ENCODE data around the gene ANKS1A.
A peak's percentile ranks its signal among the peaks of the same experiment; 100 is the strongest.

Gene ANKS1A

GRCh38 chr6:35047265-35048011, 158.4 kb downstream of the ANKS1A start:
- no peak for DNase-seq (ENCODE audit: low read depth, low spot score)
- peak overlapping the region; percentile 10 for H3K27ac ChIP-seq

DNA sequence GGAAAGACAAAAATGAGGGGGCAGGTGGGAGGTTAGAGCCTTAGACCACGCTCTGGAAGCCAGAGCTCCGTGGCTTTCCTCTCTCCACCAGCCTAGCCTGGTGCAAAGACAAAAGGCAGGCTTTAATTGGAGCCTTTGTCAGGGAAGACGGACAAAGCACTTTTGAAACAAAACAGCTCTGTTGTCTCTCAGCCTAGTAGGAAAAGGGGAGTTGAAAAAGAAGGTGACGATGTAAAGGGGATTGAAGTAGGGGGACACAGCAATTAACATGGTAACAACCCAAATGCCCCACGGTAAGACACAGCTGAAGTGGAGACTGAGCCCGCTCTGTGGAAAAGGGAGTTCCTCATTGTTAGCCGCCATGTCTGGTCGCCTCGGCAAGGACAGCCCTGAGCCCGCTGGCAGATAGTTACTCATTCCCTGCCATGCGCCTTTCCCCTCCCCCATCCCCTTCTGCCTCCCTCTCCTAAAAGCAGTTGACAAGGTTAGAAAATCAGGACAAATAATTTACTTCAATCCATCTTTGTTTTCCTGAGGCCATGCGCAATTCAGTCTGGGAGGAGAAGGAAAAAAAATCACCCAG, 159.1 kb downstream of the ANKS1A start:
- no peak for DNase-seq (ENCODE audit: low read depth, low spot score)
- H3K27ac ChIP-seq = no peak overlapping the region

GRCh38 chr6:35048631-35049083, 159.6 kb downstream of the ANKS1A start:
- no peak overlapping the region for H3K27ac ChIP-seq
- DNase-seq (ENCODE audit: low read depth, low spot score) = no peak

GRCh38 chr6:35049156-35049735, 160.2 kb downstream of the ANKS1A start:
- DNase-seq (ENCODE audit: low read depth, low spot score) = no peak
- no peak overlapping the region for H3K27ac ChIP-seq

GRCh38 chr6:35049900-35050756, 161.1 kb downstream of the ANKS1A start:
- DNase-seq (ENCODE audit: low read depth, low spot score) = no peak
- H3K27ac ChIP-seq = no peak overlapping the region

- no peak for DNase-seq (ENCODE audit: low read depth, low spot score)
- H3K27ac ChIP-seq = no peak overlapping the region
These were observed 161.8 kb downstream of the ANKS1A start for GRCh38 chr6:35050757-35051330.

GRCh38 chr6:35051396-35051795, 162.3 kb downstream of the ANKS1A start:
- no peak for DNase-seq (ENCODE audit: low read depth, low spot score)
- no peak overlapping the region for H3K27ac ChIP-seq

DNA sequence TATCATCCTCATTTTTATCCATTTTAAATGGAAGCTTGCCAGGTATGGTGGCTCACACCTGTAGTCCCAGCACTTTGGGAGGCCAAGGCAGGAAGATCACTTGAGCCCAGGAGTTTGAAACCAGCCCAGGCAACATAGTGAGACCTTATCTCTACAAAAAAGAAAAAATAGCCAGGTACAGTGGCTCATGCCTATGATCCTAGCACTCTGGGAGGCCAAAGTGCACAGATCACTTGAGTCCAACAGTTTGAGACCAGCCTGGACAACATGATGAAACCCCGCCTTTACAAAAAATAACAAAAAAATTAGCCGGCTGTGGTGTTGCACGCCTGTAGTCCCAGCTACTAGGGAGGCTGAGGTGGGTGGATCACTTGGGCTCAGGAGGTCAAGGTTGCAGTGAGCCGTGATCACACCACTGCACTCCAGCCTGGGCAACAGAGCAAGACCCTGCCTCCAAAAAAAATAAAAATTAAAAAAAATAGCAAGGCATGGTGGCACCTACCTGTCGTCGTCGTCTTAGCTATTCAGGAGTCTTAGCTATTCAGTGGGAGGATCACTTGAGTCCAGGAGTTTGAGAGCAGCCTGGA, 163.0 kb downstream of the ANKS1A start:
- no peak for DNase-seq (ENCODE audit: low read depth, low spot score)
- H3K27ac ChIP-seq = no peak overlapping the region

DNA sequence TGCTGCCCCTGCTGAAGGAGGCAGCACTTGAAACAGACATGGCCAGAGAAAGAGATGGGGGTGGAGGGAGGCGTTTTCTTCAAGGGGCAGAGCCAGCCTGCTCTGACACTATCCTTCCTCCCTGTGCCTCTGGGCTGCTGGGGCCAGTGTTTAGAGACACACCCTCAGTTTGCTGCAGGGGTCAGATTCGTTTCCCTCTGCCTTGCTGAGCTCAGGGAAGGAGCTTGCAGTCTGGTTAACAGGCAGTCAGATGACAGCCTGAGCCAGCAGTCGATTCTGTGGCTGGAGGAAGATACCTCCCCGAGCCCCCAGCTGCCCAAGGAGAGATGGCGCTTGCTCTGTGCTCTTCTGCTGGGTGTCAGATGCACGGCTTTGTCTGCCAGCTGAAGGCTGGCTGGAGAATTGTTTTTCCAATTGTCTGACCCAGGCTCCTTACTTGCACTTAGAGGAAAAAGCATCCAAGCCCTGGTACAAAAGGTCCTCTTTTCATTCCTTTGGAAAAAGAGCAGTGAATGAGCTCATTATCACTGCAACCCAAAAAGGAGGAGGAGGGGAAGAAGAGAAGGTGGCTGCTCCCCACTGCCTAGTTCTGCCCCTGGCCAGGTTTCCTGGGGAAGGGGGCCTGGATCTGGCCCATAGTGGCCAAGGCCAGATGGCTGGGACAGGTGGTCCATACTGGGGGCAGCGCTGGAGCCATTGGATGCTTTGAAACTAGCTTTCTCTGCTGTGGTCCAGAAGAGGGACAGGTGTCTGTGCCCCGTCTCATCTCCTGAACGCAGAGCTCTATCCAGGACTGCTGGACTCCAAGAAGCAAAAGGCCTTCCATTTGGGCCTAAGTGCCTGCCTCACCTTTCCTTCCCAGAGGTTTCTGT, 163.9 kb downstream of the ANKS1A start:
- no peak overlapping the region for H3K27ac ChIP-seq
- DNase-seq (ENCODE audit: low read depth, low spot score) = no peak

- no peak overlapping the region for H3K27ac ChIP-seq
- DNase-seq (ENCODE audit: low read depth, low spot score) = no peak
These were observed 164.6 kb downstream of the ANKS1A start for GRCh38 chr6:35053701-35054100.

DNA sequence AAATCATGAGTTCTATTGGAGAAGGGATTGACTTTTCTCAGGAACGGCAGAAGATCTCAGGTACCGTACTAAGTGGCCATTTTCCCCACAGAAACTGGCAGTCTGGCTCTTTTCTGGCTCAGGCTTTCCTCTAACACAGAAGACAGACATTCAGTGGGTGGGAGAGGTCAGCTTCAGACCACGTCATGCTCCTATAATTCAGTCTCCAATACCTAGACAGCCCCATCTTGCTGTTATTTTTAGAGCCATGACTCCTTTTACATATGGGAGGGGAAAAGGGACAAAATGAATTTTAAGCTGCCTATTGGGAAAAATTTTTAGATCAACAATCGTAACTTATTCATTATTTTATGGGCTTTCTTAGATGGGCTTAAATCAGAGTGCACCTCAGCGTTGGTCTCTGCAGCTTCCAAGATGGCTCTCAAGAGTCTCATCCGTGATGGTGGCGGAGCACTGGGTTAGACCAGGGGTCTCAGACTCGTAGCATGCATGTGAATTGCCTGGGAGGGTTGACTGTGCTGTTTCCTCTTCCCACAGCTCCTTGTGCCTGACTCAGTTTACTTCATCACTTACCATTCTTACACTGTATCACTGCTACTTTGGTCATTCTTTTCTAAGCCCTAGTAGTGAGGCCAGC, 165.2 kb downstream of the ANKS1A start:
- H3K27ac ChIP-seq = no peak overlapping the region
- DNase-seq (ENCODE audit: low read depth, low spot score) = no peak

GRCh38 chr6:35054743-35055130, 165.7 kb downstream of the ANKS1A start:
- DNase-seq (ENCODE audit: low read depth, low spot score) = no peak
- no peak overlapping the region for H3K27ac ChIP-seq

DNA sequence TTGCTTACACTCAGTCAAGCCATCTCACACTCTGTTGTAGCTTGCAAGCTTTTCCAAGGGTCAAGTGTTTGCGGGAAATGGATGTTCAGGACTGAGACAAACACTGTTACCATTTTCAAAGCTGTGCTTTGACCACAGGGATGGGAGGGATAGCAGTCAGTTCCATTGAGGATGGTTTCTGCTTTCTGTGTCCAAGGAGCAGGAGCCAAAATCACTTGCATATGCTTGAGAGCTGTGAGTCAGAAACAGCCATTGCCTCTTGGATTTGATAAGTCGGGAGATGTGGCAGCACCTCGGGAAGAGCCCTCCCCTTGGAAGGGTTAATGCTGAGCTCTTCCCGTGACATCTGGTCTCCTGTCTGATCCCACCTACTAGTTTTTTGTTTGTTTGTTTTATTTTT, 166.8 kb downstream of the ANKS1A start:
- no peak overlapping the region for H3K27ac ChIP-seq
- no peak for DNase-seq (ENCODE audit: low read depth, low spot score)

DNA sequence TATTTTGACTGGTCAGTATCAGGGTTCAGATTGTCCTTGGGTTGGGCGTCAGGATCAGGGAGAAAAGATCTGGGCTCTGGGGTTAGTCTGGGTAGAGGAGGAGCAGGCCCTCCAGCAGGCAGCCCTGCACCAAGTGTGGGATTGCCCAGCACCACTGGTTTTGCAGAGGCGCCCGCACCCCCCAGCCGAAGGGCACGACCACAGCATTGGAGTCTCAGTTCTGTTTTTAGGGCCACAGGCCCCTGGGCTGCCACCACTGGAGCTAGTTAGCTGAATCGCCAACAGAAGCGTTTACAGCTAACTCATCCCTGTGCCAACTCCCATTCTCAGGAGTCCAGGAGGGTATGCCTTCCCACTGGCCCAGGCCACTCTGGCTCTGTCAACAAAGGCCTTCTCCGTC, 167.9 kb downstream of the ANKS1A start:
- H3K27ac ChIP-seq = no peak overlapping the region
- no peak for DNase-seq (ENCODE audit: low read depth, low spot score)

- H3K27ac ChIP-seq = no peak overlapping the region
- no peak for DNase-seq (ENCODE audit: low read depth, low spot score)
These were observed 168.6 kb downstream of the ANKS1A start for GRCh38 chr6:35057449-35058357.

- no peak overlapping the region for H3K27ac ChIP-seq
- DNase-seq (ENCODE audit: low read depth, low spot score) = no peak
These were observed 169.3 kb downstream of the ANKS1A start for GRCh38 chr6:35058358-35058675.

DNA sequence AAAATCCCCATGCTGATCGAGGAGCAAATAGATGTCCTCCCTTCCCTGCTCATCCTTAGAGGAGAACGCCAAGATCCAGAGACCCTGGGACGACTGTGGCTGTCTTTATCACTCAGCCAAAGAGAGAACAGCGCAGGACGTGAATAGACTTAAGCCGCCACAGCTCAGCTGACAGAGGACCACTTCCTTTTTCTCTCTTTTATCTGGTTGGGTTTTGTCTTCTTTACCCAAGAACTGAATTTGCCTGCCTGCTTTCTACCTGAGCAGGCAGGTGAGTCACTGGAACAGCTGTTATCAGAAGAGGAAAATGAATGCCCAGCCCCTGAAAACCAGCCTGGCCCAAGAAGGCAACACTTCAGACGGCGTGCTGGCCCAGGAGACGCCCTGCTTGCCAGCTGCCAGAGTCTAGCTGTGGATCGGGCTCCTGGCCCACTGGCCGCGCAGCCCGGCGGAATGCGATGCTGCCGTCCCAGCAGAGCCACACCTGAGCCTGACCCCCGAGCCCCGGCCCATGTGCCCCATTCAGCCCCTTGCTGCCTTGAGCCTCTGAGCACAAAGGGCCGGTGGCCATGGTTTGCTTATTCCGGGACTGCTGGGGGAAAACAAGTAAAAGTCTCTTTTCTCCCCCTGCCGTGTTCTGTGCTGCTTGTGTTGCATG, 169.9 kb downstream of the ANKS1A start:
- H3K27ac ChIP-seq = no peak overlapping the region
- DNase-seq (ENCODE audit: low read depth, low spot score) = no peak
